ENCODE results near the gene DMTF1.

DNA sequence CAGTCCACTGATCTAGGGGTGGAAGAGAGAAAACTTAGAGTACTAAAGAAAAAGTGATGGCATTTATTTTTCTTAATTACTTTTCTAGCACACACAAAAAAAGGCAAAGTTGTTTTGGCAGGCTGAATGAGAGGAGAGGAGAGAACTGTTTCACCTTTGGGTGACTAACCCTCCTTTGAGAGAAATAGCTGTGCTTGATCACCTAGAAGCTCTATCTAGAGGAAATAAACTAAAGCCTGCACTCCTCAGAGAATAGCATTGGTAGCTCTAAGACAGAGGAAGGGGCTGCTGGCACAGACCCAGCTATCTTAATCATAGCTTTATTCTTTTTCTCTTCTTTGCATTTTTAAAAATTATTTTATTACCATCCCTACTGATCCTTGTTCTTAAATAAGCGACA, 61.0 kb downstream of the DMTF1 start:
- TF ChIP-seq, protein P1, sequence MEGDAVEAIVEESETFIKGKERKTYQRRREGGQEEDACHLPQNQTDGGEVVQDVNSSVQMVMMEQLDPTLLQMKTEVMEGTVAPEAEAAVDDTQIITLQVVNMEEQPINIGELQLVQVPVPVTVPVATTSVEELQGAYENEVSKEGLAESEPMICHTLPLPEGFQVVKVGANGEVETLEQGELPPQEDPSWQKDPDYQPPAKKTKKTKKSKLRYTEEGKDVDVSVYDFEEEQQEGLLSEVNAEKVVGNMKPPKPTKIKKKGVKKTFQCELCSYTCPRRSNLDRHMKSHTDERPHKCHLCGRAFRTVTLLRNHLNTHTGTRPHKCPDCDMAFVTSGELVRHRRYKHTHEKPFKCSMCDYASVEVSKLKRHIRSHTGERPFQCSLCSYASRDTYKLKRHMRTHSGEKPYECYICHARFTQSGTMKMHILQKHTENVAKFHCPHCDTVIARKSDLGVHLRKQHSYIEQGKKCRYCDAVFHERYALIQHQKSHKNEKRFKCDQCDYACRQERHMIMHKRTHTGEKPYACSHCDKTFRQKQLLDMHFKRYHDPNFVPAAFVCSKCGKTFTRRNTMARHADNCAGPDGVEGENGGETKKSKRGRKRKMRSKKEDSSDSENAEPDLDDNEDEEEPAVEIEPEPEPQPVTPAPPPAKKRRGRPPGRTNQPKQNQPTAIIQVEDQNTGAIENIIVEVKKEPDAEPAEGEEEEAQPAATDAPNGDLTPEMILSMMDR (conservative IDR thresholded peaks at IDR 0.05 in 1 of 2, IDR thresholded peaks at IDR 0.05 in 1 of 2; ENCODE audit: low read depth in 1 of 2, low read length in 2 of 2), result no peak
- no peak for TF ChIP-seq EZH2 (IDR thresholded peaks at IDR 0.05; ENCODE audit: low read length, missing control alignments)

Measured in fibroblast of lung (primary cell).